ENCODE measurements around the gene FGF14. TPM values are rescaled to one million over a fixed set of nuclear protein-coding genes. Genes with fewer than 3 reads are reported as not detected.

The FGF14 gene
- total and polyA plus RNA-seq, 8 donors, result 0.42 to 2.4 (median 1.1) TPM

DNA sequence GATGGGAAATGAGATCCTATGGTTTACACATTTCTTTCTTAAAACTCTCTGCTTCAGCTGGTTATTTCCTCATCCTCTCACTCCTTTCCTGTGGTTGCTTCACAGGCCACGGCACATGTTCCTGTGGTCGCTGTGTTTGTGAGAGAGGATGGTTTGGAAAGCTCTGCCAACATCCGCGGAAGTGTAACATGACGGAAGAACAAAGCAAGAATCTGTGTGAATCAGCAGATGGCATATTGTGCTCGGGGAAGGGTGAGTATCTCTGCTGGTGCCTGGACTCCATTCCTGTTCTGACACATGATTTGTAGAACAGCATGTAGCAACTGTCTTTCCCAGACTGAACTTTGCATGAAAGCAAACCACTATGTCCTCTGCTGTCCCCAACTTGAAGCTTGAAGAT is 695.2 kb downstream of the FGF14 start:
- no peak for TF ChIP-seq CTCF (IDR thresholded peaks at IDR 0.05)
- peak in 1 of 4 donors; percentile 63 for ATAC-seq
- intact Hi-C loops (cut with DNase I), result no loop called here
- H3K36me3 ChIP-seq, result no peaks in the 10 kb centered on the region
- H3K4me3 ChIP-seq, result no peak overlapping the region
- no peak for DNase-seq
- no peaks in the 10 kb centered on the region for H3K9me3 ChIP-seq
- FAIRE-seq, result no peak
- WGBS, 2 donors, result 50 to 56% methylated on average over 6 of the region's 6 CpGs
- no peak overlapping the region for H3K27ac ChIP-seq
- no peaks in the 10 kb centered on the region for H3K27me3 ChIP-seq
- no peaks in the 10 kb centered on the region for H3K4me1 ChIP-seq

GRCh38 chr13:101703838-101704237 is 698.0 kb downstream of the FGF14 start:
- 36 to 44% methylated on average over 3 of the region's 3 CpGs for WGBS, 2 donors
- no peak for TF ChIP-seq CTCF (IDR thresholded peaks at IDR 0.05)
- DNase-seq, result no peak
- no peak for ATAC-seq
- Histone ChIP-seq H3K9me3 (no peaks in the 10 kb centered on the region), H3K27ac (no peak overlapping the region), H3K4me1 (no peaks in the 10 kb centered on the region), H3K36me3 (no peaks in the 10 kb centered on the region), H3K4me3 (no peak overlapping the region), H3K27me3 (no peaks in the 10 kb centered on the region)
- intact Hi-C loops (cut with DNase I), result no loop called here
- FAIRE-seq, result no peak

DNA sequence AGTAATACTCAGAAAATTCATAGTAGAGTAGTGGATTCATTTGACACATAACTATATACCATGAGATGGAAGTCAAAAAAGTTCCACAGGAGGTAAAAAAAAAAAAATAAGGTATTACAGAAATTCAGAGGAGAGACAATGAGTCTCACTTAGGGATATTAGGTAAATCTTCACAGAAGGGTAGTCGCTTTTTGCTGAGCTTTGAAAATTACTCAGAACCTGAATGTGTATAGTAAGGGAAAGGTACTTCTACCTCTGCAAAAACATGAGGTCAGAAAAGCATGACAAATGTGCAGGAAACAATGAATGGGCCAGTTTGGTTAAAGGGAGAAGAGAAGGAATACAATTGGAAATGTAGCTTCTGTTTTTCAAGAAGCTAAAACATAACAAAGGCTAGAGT is 698.8 kb downstream of the FGF14 start:
- intact Hi-C loops (cut with DNase I), result no loop called here
- no peak for TF ChIP-seq CTCF (IDR thresholded peaks at IDR 0.05)
- DNase-seq, result no peak
- no peak for FAIRE-seq
- 63 to 79% methylated on average over 1 of the region's 1 CpG for WGBS, 2 donors
- Histone ChIP-seq H3K4me3 (no peak overlapping the region), H3K27me3 (no peaks in the 10 kb centered on the region), H3K4me1 (no peaks in the 10 kb centered on the region), H3K9me3 (no peaks in the 10 kb centered on the region), H3K36me3 (no peaks in the 10 kb centered on the region), H3K27ac (no peak overlapping the region)
- no peak for ATAC-seq

- no peaks in the 10 kb centered on the region for H3K27me3 ChIP-seq
- no peaks in the 10 kb centered on the region for H3K4me1 ChIP-seq
- no peak for FAIRE-seq
- ATAC-seq, result no peak
- intact Hi-C loops (cut with DNase I), result no loop called here
- no peak overlapping the region for H3K4me3 ChIP-seq
- H3K27ac ChIP-seq, result no peak overlapping the region
- no peaks in the 10 kb centered on the region for H3K36me3 ChIP-seq
- no peak for DNase-seq
- 59 to 68% methylated on average over 3 of the region's 3 CpGs for WGBS, 2 donors
- no peaks in the 10 kb centered on the region for H3K9me3 ChIP-seq
- no peak for TF ChIP-seq CTCF (IDR thresholded peaks at IDR 0.05)
Observed at GRCh38 chr13:101700598-101700997, 701.2 kb downstream of the FGF14 start.

GRCh38 chr13:101698400-101698799 is 703.4 kb downstream of the FGF14 start:
- no peak for FAIRE-seq
- H3K9me3 ChIP-seq, result no peaks in the 10 kb centered on the region

More at GRCh38 chr13:101698400-101698799, 703.4 kb downstream of the FGF14 start:
- Histone ChIP-seq H3K27me3 (no peaks in the 10 kb centered on the region), H3K4me1 (no peaks in the 10 kb centered on the region), H3K27ac (no peak overlapping the region), H3K36me3 (no peaks in the 10 kb centered on the region), H3K4me3 (no peak overlapping the region)
- TF ChIP-seq CTCF (IDR thresholded peaks at IDR 0.05), result no peak
- 51 to 68% methylated on average over 2 of the region's 2 CpGs for WGBS, 2 donors
- DNase-seq (no peak), ATAC-seq (no peak)
- intact Hi-C loops (cut with DNase I), result no loop called here
